MM.1S (cell line): ENCODE results near the gene TSPAN12.
"Not testable (repeated sequence)": the region's sequence is repeated elsewhere in the genome, so short reads cannot be mapped to it uniquely, and the experiment has no call there.

Experiments
- EZH2 ChIP-seq: fragments of 300-600 bp; sonication (generic); optimal IDR thresholded peaks from 2 replicates; pipeline ENCODE3; 2017; ENCODE audit warnings: low read depth, mild to moderate bottlenecking, antibody characterized with exemption, low read length, mixed read lengths
- EZH2phosphoT487 ChIP-seq: fragments of 300-600 bp; sonication (generic); IDR thresholded peaks from 2 replicates; pipeline ENCODE4 v1.6.1; 2018; ENCODE audit warnings: antibody characterized with exemption, low read length

- TF ChIP-seq EZH2, EZH2phosphoT487: not testable (repeated sequence)
These were observed 77.5 kb downstream of the TSPAN12 start for GRCh38 chr7:120780451-120780850.
